ENCODE results near the gene HPCAL4.

HPCAL4 gene

GRCh38 chr1:39700348-39700747, 9.1 kb upstream of the HPCAL4 start:
- no peak for DNase-seq

- DNase-seq = no peak
Observed at GRCh38 chr1:39699419-39699818, 8.2 kb upstream of the HPCAL4 start.

GRCh38 chr1:39698568-39698967, 7.3 kb upstream of the HPCAL4 start:
- no peak for DNase-seq

GRCh38 chr1:39696448-39696847, 5.2 kb upstream of the HPCAL4 start:
- no peak for DNase-seq

- DNase-seq = no peak
Observed at GRCh38 chr1:39695016-39695415, 3.8 kb upstream of the HPCAL4 start.

GRCh38 chr1:39694026-39694425, 2.8 kb upstream of the HPCAL4 start:
- DNase-seq = no peak

- no peak for DNase-seq
Observed at GRCh38 chr1:39692152-39693074, 1.2 kb upstream of the HPCAL4 start.

- DNase-seq = no peak
Observed at GRCh38 chr1:39690794-39691382, 345 bp downstream of the HPCAL4 start.

- DNase-seq = no peak
Observed at GRCh38 chr1:39690225-39690624, 1.0 kb downstream of the HPCAL4 start.

GRCh38 chr1:39689635-39690034, 1.6 kb downstream of the HPCAL4 start:
- no peak for DNase-seq

- DNase-seq = no peak
Observed at GRCh38 chr1:39689214-39689613, 2.0 kb downstream of the HPCAL4 start.

GRCh38 chr1:39688706-39689105, 2.5 kb downstream of the HPCAL4 start:
- no peak for DNase-seq

GRCh38 chr1:39687243-39687642, 4.0 kb downstream of the HPCAL4 start:
- DNase-seq = no peak

- no peak for DNase-seq
Observed at GRCh38 chr1:39685071-39685470, 6.2 kb downstream of the HPCAL4 start.

GRCh38 chr1:39684313-39684664, 6.9 kb downstream of the HPCAL4 start:
- no peak for DNase-seq

GRCh38 chr1:39683591-39684312, 7.5 kb downstream of the HPCAL4 start:
- DNase-seq = no peak

GRCh38 chr1:39681999-39682398, 9.2 kb downstream of the HPCAL4 start:
- no peak for DNase-seq

GRCh38 chr1:39681294-39681693, 9.9 kb downstream of the HPCAL4 start:
- DNase-seq = no peak

GRCh38 chr1:39680751-39681150, 10.5 kb downstream of the HPCAL4 start:
- no peak for DNase-seq

GRCh38 chr1:39679821-39680220, 11.4 kb downstream of the HPCAL4 start:
- DNase-seq = no peak

GRCh38 chr1:39678889-39679288, 12.3 kb downstream of the HPCAL4 start:
- no peak for DNase-seq

- no peak for DNase-seq
Observed at GRCh38 chr1:39677645-39678044, 13.6 kb downstream of the HPCAL4 start.

- DNase-seq = no peak
Observed at GRCh38 chr1:39676948-39677548, 14.2 kb downstream of the HPCAL4 start.

GRCh38 chr1:39675220-39675619, 16.0 kb downstream of the HPCAL4 start:
- DNase-seq = no peak

Data from NCI-H2081 treated with DMSO at 0.1 percent for 48 hours (cell line).